CD8-positive, alpha-beta memory T cell (primary cell): ENCODE measurements around the gene LMAN2L. TPM values are rescaled to one million over a fixed set of nuclear protein-coding genes. Genes with fewer than 3 reads are reported as not detected.

Source experiments
- CTCF ChIA-PET: fragments of 350-600 bp; sonication (Branson Sonifier 250); formaldehyde crosslinking; loops from one replicate; lab custom pipeline; 2021; ENCODE audit warnings: antibody characterized with exemption; lab: Charles Lee
- POLR2A ChIA-PET: fragments of 350-600 bp; sonication (Branson Sonifier 250); formaldehyde crosslinking; loops from one replicate; lab custom pipeline; 2021; ENCODE audit warnings: antibody characterized with exemption; lab: Charles Lee
- DNase-seq, 5 donors: peaks; one replicate each; pipeline versions ENCODE4 v3.0.0 to v3.0.0-alpha.2; 2020 to 2022; ENCODE audit warnings: mixed read lengths in 1 of 5
- H3K27ac ChIP-seq: one replicate; pipeline ENCODE4 v1.7.0; 2013; ENCODE audit warnings: low read depth, mild to moderate bottlenecking, low read length, moderate library complexity
- H3K27me3 ChIP-seq: 2 replicates; pipeline ENCODE4 v1.7.0; 2013; ENCODE audit warnings: low read length, mild to moderate bottlenecking; ENCODE audit not compliant: insufficient read depth, poor library complexity, severe bottlenecking
- H3K36me3 ChIP-seq: 2 replicates; pipeline ENCODE4 v1.7.0; 2013; ENCODE audit warnings: mild to moderate bottlenecking, low read length, moderate library complexity; ENCODE audit not compliant: insufficient read depth
- H3K4me1 ChIP-seq: 2 replicates; pipeline ENCODE4 v1.7.0; 2013; ENCODE audit warnings: mild to moderate bottlenecking, low read length, moderate library complexity; ENCODE audit not compliant: insufficient read depth
- H3K4me3 ChIP-seq: 2 replicates; pipeline ENCODE4 v1.7.0; 2013; ENCODE audit warnings: mild to moderate bottlenecking, low read length
- H3K9me3 ChIP-seq: 2 replicates; pipeline ENCODE4 v1.7.0; 2013; ENCODE audit warnings: mild to moderate bottlenecking, low read length
- H3K27ac Mint-ChIP-seq, 8 donors: one replicate each; pipeline ENCODE4 v1.8.0; 2020 to 2021; ENCODE audit warnings: mixed read lengths in 8 of 8, mild to moderate bottlenecking in 6 of 8, inconsistent platforms in 3 of 8, moderate library complexity in 3 of 8
- H3K27me3 Mint-ChIP-seq, 2 donors: one replicate each; pipeline ENCODE4 v1.8.0; 2020 to 2021; ENCODE audit warnings: mixed read lengths in 2 of 2, mild to moderate bottlenecking in 1 of 2, moderate library complexity in 1 of 2
- H3K36me3 Mint-ChIP-seq, 3 donors: one replicate each; pipeline ENCODE4 v1.8.0; 2020 to 2021; ENCODE audit warnings: mixed read lengths in 3 of 3, inconsistent platforms in 1 of 3, mild to moderate bottlenecking in 1 of 3
- H3K4me1 Mint-ChIP-seq, 3 donors: one replicate each; pipeline ENCODE4 v1.8.0; 2020 to 2021; ENCODE audit warnings: mixed read lengths in 3 of 3, inconsistent platforms in 1 of 3, mild to moderate bottlenecking in 1 of 3
- H3K4me3 Mint-ChIP-seq, 7 donors: one replicate each; pipeline ENCODE4 v1.8.0; 2020 to 2021; ENCODE audit warnings: mixed read lengths in 7 of 7, mild to moderate bottlenecking in 6 of 7, moderate library complexity in 4 of 7, inconsistent platforms in 2 of 7
- H3K9me3 Mint-ChIP-seq, 5 donors: one replicate each; pipeline ENCODE4 v1.8.0; 2020 to 2022; ENCODE audit warnings: mixed read lengths in 5 of 5, mild to moderate bottlenecking in 3 of 5, moderate library complexity in 2 of 5, inconsistent platforms in 1 of 5
- polyA plus RNA-seq: library from polyadenylated mRNA; unstranded; fragments of 300-500 nt; fragmentation: Illumina TruSeq; gene quantifications from one replicate; pipeline ENCODE4 v1.2.3, GENCODE V29; 2021
- total RNA-seq, 2 experiments: library from RNA; stranded (reverse); gene quantifications; one replicate each; pipeline ENCODE4 v1.2.3, GENCODE V29; 2021

LMAN2L gene
- total and polyA plus RNA-seq, 3 experiments from 2014 or later, result 9.4 to 25.9 (median 9.9) TPM

DNA sequence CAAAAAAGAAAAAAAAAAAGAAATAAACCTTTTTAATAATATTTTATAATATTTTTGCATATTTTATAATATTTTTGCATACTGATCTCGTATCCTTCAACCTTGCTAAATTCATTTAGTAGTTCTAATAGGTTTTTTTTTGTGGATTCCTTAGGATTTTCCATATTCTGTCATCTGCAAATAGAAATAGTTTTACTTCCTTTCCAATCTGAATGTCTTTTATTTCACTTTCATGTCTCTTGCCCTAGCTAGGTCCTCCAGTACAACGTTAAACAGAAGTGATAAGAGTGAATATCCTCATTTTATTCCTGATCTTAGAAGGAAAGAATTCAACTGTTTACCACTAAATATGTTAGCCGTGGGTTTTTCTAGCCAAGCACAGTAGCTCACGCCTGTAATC, 13.7 kb downstream of the LMAN2L start:
- H3K27me3 Mint-ChIP-seq, result no peaks in the 10 kb centered on the region
- no peak overlapping the region for H3K4me3 Mint-ChIP-seq
- Histone ChIP-seq H3K4me3 (no peak overlapping the region), H3K4me1 (no peaks in the 10 kb centered on the region), H3K27me3 (no peaks in the 10 kb centered on the region), H3K9me3 (no peaks in the 10 kb centered on the region), H3K27ac (no peak overlapping the region), H3K36me3 (peaks cover 11% of the 10 kb centered on the region)
- POLR2A ChIA-PET, result no interaction called here
- H3K36me3 Mint-ChIP-seq, result peaks cover 10 to 53% (median 19%) of the 10 kb centered on the region in 3 donors
- DNase-seq, result no peak
- H3K4me1 Mint-ChIP-seq, result no peaks in the 10 kb centered on the region
- CTCF ChIA-PET, result interaction anchor here (1.0 kb wide), 1 partner anchor 48 kb away, joined by 4 read pairs; no protein-coding TSS in a partner anchor
- H3K27ac Mint-ChIP-seq, result peak overlapping the region in 1 of 8 donors; percentile 14
- H3K9me3 Mint-ChIP-seq, result no peaks in the 10 kb centered on the region

DNA sequence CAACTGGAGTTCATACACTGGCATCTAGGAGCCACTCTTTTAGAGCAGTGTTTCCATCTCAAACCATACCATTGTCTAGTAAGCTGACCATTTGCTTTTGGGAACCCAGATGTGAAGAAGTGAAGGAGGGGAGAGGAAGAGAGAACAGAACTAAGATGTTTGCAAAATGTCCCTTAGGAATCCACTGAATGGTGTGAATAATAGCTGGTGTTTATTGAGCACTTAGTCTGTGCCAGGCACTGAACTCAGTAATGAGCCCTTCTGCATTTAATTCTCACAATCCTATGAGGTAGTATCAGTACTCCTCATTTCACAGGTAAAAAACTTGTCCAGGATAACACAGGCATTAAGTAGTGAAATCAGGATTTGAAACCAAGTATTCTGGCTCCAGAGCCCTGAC, 23.5 kb downstream of the LMAN2L start:
- POLR2A ChIA-PET, result no interaction called here
- H3K9me3 Mint-ChIP-seq, result no peaks in the 10 kb centered on the region
- H3K27ac Mint-ChIP-seq, result peak overlapping the region in 2 of 8 donors; percentile 77 to 80
- no peaks in the 10 kb centered on the region for H3K27me3 ChIP-seq
- H3K27me3 Mint-ChIP-seq, result no peaks in the 10 kb centered on the region
- no peak overlapping the region for H3K27ac ChIP-seq
- H3K9me3 ChIP-seq, result no peaks in the 10 kb centered on the region
- H3K4me3 ChIP-seq, result no peak overlapping the region
- no peak overlapping the region for H3K4me3 Mint-ChIP-seq
- no peaks in the 10 kb centered on the region for H3K4me1 ChIP-seq
- H3K36me3 Mint-ChIP-seq, result peaks cover 0 to 58% (median 20%) of the 10 kb centered on the region in 3 donors
- peaks cover 2% of the 10 kb centered on the region for H3K36me3 ChIP-seq
- CTCF ChIA-PET, result no interaction called here
- DNase-seq, result no peak
- peaks cover 0 to 5% (median 0%) of the 10 kb centered on the region in 3 donors for H3K4me1 Mint-ChIP-seq

DNA sequence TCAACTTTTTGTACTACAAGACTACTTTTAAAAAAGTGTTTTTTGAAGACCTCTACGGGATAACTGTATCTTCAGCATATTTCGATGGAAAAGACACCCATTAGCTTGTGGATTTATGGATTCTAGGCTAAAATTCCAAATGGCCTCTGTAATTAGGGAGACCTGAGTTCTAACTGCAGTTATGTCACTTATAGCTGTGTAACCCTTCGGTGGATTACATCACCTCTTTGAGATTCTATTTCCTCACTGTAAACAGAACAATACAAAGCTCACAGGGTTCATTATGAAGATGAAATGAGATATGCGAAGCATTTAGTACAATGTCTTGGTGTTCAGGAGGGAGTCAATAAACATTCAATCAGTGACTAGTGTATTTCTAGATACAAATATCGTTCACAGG, 24.2 kb downstream of the LMAN2L start:
- H3K27ac Mint-ChIP-seq, result no peak overlapping the region
- H3K27me3 ChIP-seq, result no peaks in the 10 kb centered on the region
- H3K9me3 ChIP-seq, result no peaks in the 10 kb centered on the region
- no peak overlapping the region for H3K27ac ChIP-seq
- ChIA-PET POLR2A (no interaction called here), CTCF (no interaction called here)
- no peaks in the 10 kb centered on the region for H3K27me3 Mint-ChIP-seq
- no peak overlapping the region for H3K4me3 Mint-ChIP-seq
- DNase-seq, result no peak
- no peak overlapping the region for H3K4me3 ChIP-seq
- H3K36me3 ChIP-seq, result peaks cover 9% of the 10 kb centered on the region
- H3K4me1 Mint-ChIP-seq, result peaks cover 0 to 5% (median 0%) of the 10 kb centered on the region in 3 donors
- H3K4me1 ChIP-seq, result no peaks in the 10 kb centered on the region
- no peaks in the 10 kb centered on the region for H3K9me3 Mint-ChIP-seq
- peaks cover 7 to 63% (median 25%) of the 10 kb centered on the region in 3 donors for H3K36me3 Mint-ChIP-seq

DNA sequence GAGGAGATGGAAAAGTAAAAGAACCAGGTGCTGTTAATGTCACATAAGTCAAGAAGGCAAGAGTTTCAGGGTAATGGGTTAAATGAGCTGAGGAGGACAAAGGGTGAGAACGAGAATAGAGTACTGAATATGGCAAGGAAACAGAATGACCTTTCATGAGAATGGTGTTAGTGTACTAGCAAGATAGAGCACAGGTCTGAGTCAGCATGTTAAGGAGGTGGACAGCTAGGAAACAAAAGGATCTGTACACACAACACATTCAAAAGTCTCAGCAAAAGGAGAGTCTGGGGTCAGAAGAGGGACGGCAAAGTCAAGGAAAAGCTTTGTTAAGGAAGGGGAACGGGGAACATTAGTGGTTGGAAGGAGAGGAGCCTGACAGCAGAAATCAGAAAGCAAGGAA, 28.9 kb downstream of the LMAN2L start:
- CTCF ChIA-PET, result interaction anchor here (1.1 kb wide), 1 partner anchor 10 kb away, joined by 4 read pairs; no protein-coding TSS in a partner anchor
- peaks cover 0 to 1% (median 0%) of the 10 kb centered on the region in 3 donors for H3K4me1 Mint-ChIP-seq
- H3K27me3 Mint-ChIP-seq, result no peaks in the 10 kb centered on the region
- peaks cover 37% of the 10 kb centered on the region for H3K36me3 ChIP-seq
- no peak for DNase-seq
- no peaks in the 10 kb centered on the region for H3K4me1 ChIP-seq
- no peaks in the 10 kb centered on the region for H3K9me3 Mint-ChIP-seq
- no peak overlapping the region for H3K4me3 Mint-ChIP-seq
- no peaks in the 10 kb centered on the region for H3K27me3 ChIP-seq
- H3K36me3 Mint-ChIP-seq, result peaks cover 10 to 83% (median 29%) of the 10 kb centered on the region in 3 donors
- H3K27ac ChIP-seq, result no peak overlapping the region
- H3K27ac Mint-ChIP-seq, result no peak overlapping the region
- H3K9me3 ChIP-seq, result no peaks in the 10 kb centered on the region
- H3K4me3 ChIP-seq, result no peak overlapping the region
- POLR2A ChIA-PET, result no interaction called here

DNA sequence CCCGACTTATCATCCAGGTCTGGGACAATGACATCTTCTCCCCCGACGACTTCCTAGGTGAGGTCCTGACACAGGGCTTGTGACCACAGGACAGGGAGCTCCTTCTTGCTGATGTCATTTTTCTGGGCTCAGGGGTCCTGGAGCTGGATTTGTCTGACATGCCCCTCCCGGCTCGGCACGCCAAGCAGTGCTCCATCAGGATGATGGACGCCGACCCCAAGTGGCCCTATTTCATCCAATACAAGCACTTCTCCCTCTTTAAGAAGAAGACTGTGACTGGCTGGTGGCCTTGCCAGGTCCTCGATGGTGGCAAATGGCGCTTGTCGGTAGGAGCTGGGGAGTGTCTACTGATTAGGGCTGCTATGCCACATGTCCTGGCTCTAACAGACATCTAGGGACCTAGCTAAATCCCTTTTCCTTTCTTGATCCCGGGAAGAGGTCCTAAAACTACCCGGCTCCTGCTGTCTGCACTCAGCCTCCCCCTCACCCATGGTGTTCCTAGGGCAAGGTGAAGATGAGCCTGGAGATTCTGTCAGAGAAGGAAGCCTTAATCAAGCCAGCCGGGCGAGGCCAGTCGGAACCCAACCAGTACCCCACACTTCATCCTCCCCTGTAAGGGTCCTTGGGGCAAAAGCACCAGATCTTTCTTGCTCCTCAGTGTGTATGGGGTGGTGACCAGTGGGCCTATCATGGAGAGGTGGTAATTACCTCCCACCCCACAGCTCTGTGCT, 36.7 kb downstream of the LMAN2L start:
- Histone ChIP-seq H3K27ac (no peak overlapping the region), H3K4me1 (no peaks in the 10 kb centered on the region), H3K27me3 (no peaks in the 10 kb centered on the region), H3K36me3 (peaks cover 24% of the 10 kb centered on the region), H3K4me3 (no peak overlapping the region), H3K9me3 (no peaks in the 10 kb centered on the region)
- no peaks in the 10 kb centered on the region for H3K9me3 Mint-ChIP-seq
- H3K27me3 Mint-ChIP-seq, result no peaks in the 10 kb centered on the region
- ChIA-PET POLR2A (interaction anchor here (0.6 kb wide), 1 partner anchor 19 kb away, joined by 3 read pairs; no protein-coding TSS in a partner anchor), CTCF (interaction anchor here (1.6 kb wide), 1 partner anchor 11 kb away, joined by 3 read pairs; no protein-coding TSS in a partner anchor)
- no peak for DNase-seq
- no peak overlapping the region for H3K4me3 Mint-ChIP-seq
- H3K4me1 Mint-ChIP-seq, result no peaks in the 10 kb centered on the region
- H3K36me3 Mint-ChIP-seq, result peaks cover 3 to 53% (median 8%) of the 10 kb centered on the region in 3 donors
- peak overlapping the region in 1 of 8 donors; percentile 36 for H3K27ac Mint-ChIP-seq

DNA sequence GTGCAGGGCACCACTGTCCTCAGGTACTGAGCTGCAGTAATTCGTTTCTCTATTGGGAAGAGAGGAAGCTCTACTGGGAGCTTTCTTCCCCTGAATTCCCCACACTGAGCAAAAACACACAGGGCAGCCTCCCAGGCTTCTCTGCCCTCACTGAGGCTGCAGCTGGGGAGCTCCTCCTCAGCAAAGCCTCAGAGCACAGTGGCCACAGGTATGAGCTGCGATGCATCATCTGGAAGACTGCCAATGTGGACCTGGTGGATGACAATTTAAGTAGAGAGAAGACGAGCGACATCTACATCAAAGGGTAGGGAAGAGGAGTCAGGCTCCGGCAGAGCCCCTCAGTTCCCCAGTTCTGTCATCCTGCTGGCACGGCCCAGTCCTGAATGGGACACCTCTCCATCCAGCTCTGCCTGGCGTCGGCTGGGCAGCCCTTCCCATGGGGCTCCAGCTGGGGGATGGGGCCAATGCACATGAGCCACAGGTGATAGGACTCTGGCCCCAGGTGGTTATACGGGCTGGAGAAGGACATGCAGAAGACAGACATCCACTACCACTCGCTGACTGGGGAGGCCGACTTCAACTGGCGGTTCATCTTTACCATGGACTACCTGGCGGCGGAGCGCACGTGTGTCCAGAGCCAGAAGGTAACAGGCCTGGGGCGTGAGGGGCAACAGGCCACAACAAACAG, 37.6 kb downstream of the LMAN2L start:
- Mint-ChIP-seq H3K9me3 (no peaks in the 10 kb centered on the region), H3K27me3 (no peaks in the 10 kb centered on the region), H3K4me3 (no peak overlapping the region), H3K36me3 (peaks cover 3 to 44% (median 8%) of the 10 kb centered on the region in 3 donors), H3K4me1 (no peaks in the 10 kb centered on the region), H3K27ac (peak overlapping the region in 1 of 8 donors; percentile 26)
- Histone ChIP-seq H3K9me3 (no peaks in the 10 kb centered on the region), H3K27ac (no peak overlapping the region), H3K27me3 (no peaks in the 10 kb centered on the region), H3K36me3 (peaks cover 16% of the 10 kb centered on the region), H3K4me3 (no peak overlapping the region), H3K4me1 (no peaks in the 10 kb centered on the region)
- ChIA-PET POLR2A (interaction anchor here (0.5 kb wide), 1 partner anchor 39 kb away, joined by 3 read pairs; no protein-coding TSS in a partner anchor), CTCF (interaction anchor here (1.0 to 1.6 kb wide), 2 partner anchors 9 to 12 kb away, joined by 3 to 4 read pairs; no protein-coding TSS in a partner anchor)
- no peak for DNase-seq

DNA sequence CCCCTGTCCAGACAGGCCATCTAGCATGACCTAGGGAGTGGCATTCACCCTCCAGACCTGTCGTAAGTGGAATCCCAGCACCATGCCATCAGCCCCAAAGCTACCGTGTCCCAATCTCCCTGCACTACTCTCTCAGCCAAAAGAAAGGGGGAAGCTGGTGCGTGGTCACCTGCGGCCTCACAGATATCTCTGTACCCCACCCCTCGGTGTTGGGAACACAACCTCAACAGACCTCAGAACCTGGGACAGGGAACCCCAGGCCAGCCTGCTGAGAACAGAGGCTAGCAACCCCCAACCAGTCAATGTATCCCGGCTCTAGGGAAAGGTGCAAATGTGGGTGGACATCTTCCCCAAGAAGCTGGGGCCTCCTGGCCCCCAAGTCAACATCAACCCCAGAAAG, 38.2 kb downstream of the LMAN2L start:
- H3K27ac ChIP-seq, result no peak overlapping the region
- H3K27me3 ChIP-seq, result no peaks in the 10 kb centered on the region
- Mint-ChIP-seq H3K27ac (peak overlapping the region in 2 of 8 donors; percentile 3 to 4), H3K36me3 (peaks cover 3 to 38% (median 8%) of the 10 kb centered on the region in 3 donors), H3K4me3 (no peak overlapping the region), H3K9me3 (no peaks in the 10 kb centered on the region), H3K4me1 (no peaks in the 10 kb centered on the region), H3K27me3 (no peaks in the 10 kb centered on the region)
- H3K9me3 ChIP-seq, result no peaks in the 10 kb centered on the region
- POLR2A ChIA-PET, result no interaction called here
- CTCF ChIA-PET, result interaction anchor here (1.0 kb wide), 1 partner anchor 9 kb away, joined by 4 read pairs; no protein-coding TSS in a partner anchor
- peaks cover 10% of the 10 kb centered on the region for H3K36me3 ChIP-seq
- no peaks in the 10 kb centered on the region for H3K4me1 ChIP-seq
- DNase-seq, result no peak
- no peak overlapping the region for H3K4me3 ChIP-seq

DNA sequence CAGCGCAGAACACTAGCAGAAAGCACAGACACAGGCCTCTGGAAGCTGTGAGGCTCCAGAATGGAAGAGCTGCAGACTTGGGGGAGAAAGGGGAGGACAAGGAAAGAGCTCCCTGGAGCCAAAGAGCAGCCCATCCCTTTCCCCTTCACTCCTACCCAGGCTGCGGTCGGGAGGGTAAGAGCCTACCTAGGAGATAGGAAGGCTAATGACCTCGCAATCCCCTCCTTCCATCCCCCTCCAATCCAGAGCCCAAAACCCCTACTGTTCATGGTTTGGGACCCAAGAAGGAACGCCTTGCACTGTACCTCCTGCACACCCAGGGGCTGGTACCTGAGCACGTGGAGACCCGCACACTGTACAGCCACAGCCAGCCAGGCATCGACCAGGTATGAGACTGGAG, 39.8 kb downstream of the LMAN2L start:
- no peak overlapping the region for H3K4me3 ChIP-seq
- Mint-ChIP-seq H3K27ac (no peak overlapping the region), H3K27me3 (no peaks in the 10 kb centered on the region), H3K9me3 (no peaks in the 10 kb centered on the region), H3K4me1 (no peaks in the 10 kb centered on the region), H3K4me3 (no peak overlapping the region), H3K36me3 (peaks cover 0 to 22% (median 8%) of the 10 kb centered on the region in 3 donors)
- H3K27ac ChIP-seq, result no peak overlapping the region
- ChIA-PET POLR2A (no interaction called here), CTCF (no interaction called here)
- no peaks in the 10 kb centered on the region for H3K27me3 ChIP-seq
- no peaks in the 10 kb centered on the region for H3K4me1 ChIP-seq
- H3K36me3 ChIP-seq, result no peaks in the 10 kb centered on the region
- no peaks in the 10 kb centered on the region for H3K9me3 ChIP-seq
- DNase-seq, result no peak
